Measurements from ENCODE around the gene GVQW3. TPM values are rescaled to one million over a fixed set of nuclear protein-coding genes. Genes with fewer than 3 reads are reported as not detected.
"Not testable (repeated sequence)": the region's sequence is repeated elsewhere in the genome, so short reads cannot be mapped to it uniquely, and the experiment has no call there.

GVQW3 gene
- polyA plus RNA-seq, 4 donors, result 0.82 to 5.4 TPM; not detected in 2

- H3K4me1 ChIP-seq (ENCODE audit: control insufficient read depth in 3 of 3, insufficient read depth in 2 of 3, low read depth in 1 of 3, low read length in 2 of 3), result peaks cover 0 to 6% (median 1%) of the 10 kb centered on the region in 3 donors
- FAIRE-seq (no peak), DNase-seq (no peak)
- H3K27me3 ChIP-seq (ENCODE audit: control insufficient read depth in 3 of 3, insufficient read depth in 3 of 3, low read length in 3 of 3), result no peaks in the 10 kb centered on the region
- H3K4me3 ChIP-seq (ENCODE audit: low read depth in 1 of 3, low read length in 3 of 3), result no peak overlapping the region
- no peaks in the 10 kb centered on the region for H3K36me3 ChIP-seq (ENCODE audit: control insufficient read depth in 3 of 3, insufficient read depth in 2 of 3, low read depth in 1 of 3, low read length in 3 of 3)
- H3K27ac ChIP-seq (ENCODE audit: low read depth in 1 of 3, low read length in 2 of 3), result no peak overlapping the region
- 72 to 86% (median 76%) methylated on average over 7 of the region's 7 CpGs for WGBS, 3 donors
- H3K9me3 ChIP-seq (ENCODE audit: control insufficient read depth in 2 of 2, insufficient read depth in 1 of 2, low read depth in 1 of 2, low read length in 1 of 2), result no peaks in the 10 kb centered on the region
Observed at GRCh38 chr11:76391811-76392475, 10.8 kb downstream of the GVQW3 start.

- no peaks in the 10 kb centered on the region for H3K36me3 ChIP-seq (ENCODE audit: control insufficient read depth in 3 of 3, insufficient read depth in 2 of 3, low read depth in 1 of 3, low read length in 3 of 3)
- H3K4me3 ChIP-seq (ENCODE audit: low read depth in 1 of 3, low read length in 3 of 3), result no peak overlapping the region
- FAIRE-seq (no peak), DNase-seq (no peak)
- no peak overlapping the region for H3K27ac ChIP-seq (ENCODE audit: low read depth in 1 of 3, low read length in 2 of 3)
- H3K9me3 ChIP-seq (ENCODE audit: control insufficient read depth in 2 of 2, insufficient read depth in 1 of 2, low read depth in 1 of 2, low read length in 1 of 2), result no peaks in the 10 kb centered on the region
- H3K4me1 ChIP-seq (ENCODE audit: control insufficient read depth in 3 of 3, insufficient read depth in 2 of 3, low read depth in 1 of 3, low read length in 2 of 3), result peaks cover 0 to 6% (median 1%) of the 10 kb centered on the region in 3 donors
- WGBS, 3 donors, result 86 to 97% (median 92%) methylated on average over 1 of the region's 1 CpG
- H3K27me3 ChIP-seq (ENCODE audit: control insufficient read depth in 3 of 3, insufficient read depth in 3 of 3, low read length in 3 of 3), result no peaks in the 10 kb centered on the region
Observed at GRCh38 chr11:76392870-76393269, 11.7 kb downstream of the GVQW3 start.

GRCh38 chr11:76394411-76394810 is 13.3 kb downstream of the GVQW3 start:
- Histone ChIP-seq H3K9me3 (ENCODE audit: control insufficient read depth in 2 of 2, insufficient read depth in 1 of 2, low read depth in 1 of 2, low read length in 1 of 2) (no peaks in the 10 kb centered on the region), H3K4me1 (ENCODE audit: control insufficient read depth in 3 of 3, insufficient read depth in 2 of 3, low read depth in 1 of 3, low read length in 2 of 3) (peaks cover 0 to 6% (median 1%) of the 10 kb centered on the region in 3 donors), H3K27me3 (ENCODE audit: control insufficient read depth in 3 of 3, insufficient read depth in 3 of 3, low read length in 3 of 3) (no peaks in the 10 kb centered on the region), H3K27ac (ENCODE audit: low read depth in 1 of 3, low read length in 2 of 3) (no peak overlapping the region), H3K4me3 (ENCODE audit: low read depth in 1 of 3, low read length in 3 of 3) (no peak overlapping the region), H3K36me3 (ENCODE audit: control insufficient read depth in 3 of 3, insufficient read depth in 2 of 3, low read depth in 1 of 3, low read length in 3 of 3) (no peaks in the 10 kb centered on the region)
- DNase-seq (no peak), FAIRE-seq (no peak)

GRCh38 chr11:76395296-76395695 is 14.2 kb downstream of the GVQW3 start:
- peaks cover 0 to 6% (median 1%) of the 10 kb centered on the region in 3 donors for H3K4me1 ChIP-seq (ENCODE audit: control insufficient read depth in 3 of 3, insufficient read depth in 2 of 3, low read depth in 1 of 3, low read length in 2 of 3)
- H3K4me3 ChIP-seq (ENCODE audit: low read depth in 1 of 3, low read length in 3 of 3), result no peak overlapping the region
- H3K27ac ChIP-seq (ENCODE audit: low read depth in 1 of 3, low read length in 2 of 3), result no peak overlapping the region
- H3K36me3 ChIP-seq (ENCODE audit: control insufficient read depth in 3 of 3, insufficient read depth in 2 of 3, low read depth in 1 of 3, low read length in 3 of 3), result no peaks in the 10 kb centered on the region
- WGBS, 3 donors, result 89 to 96% (median 91%) methylated on average over 1 of the region's 1 CpG
- DNase-seq (no peak), FAIRE-seq (no peak)
- no peaks in the 10 kb centered on the region for H3K27me3 ChIP-seq (ENCODE audit: control insufficient read depth in 3 of 3, insufficient read depth in 3 of 3, low read length in 3 of 3)
- no peaks in the 10 kb centered on the region for H3K9me3 ChIP-seq (ENCODE audit: control insufficient read depth in 2 of 2, insufficient read depth in 1 of 2, low read depth in 1 of 2, low read length in 1 of 2)

- 90 to 92% (median 90%) methylated on average over 3 of the region's 3 CpGs for WGBS, 3 donors
- DNase-seq (no peak), FAIRE-seq (no peak)
- Histone ChIP-seq H3K36me3 (ENCODE audit: control insufficient read depth in 3 of 3, insufficient read depth in 2 of 3, low read depth in 1 of 3, low read length in 3 of 3) (no peaks in the 10 kb centered on the region), H3K4me1 (ENCODE audit: control insufficient read depth in 3 of 3, insufficient read depth in 2 of 3, low read depth in 1 of 3, low read length in 2 of 3) (no peaks in the 10 kb centered on the region), H3K27ac (ENCODE audit: low read depth in 1 of 3, low read length in 2 of 3) (no peak overlapping the region), H3K4me3 (ENCODE audit: low read depth in 1 of 3, low read length in 3 of 3) (no peak overlapping the region), H3K9me3 (ENCODE audit: control insufficient read depth in 2 of 2, insufficient read depth in 1 of 2, low read depth in 1 of 2, low read length in 1 of 2) (no peaks in the 10 kb centered on the region), H3K27me3 (ENCODE audit: control insufficient read depth in 3 of 3, insufficient read depth in 3 of 3, low read length in 3 of 3) (no peaks in the 10 kb centered on the region)
Observed at GRCh38 chr11:76397383-76397782, 16.3 kb downstream of the GVQW3 start.

GRCh38 chr11:76400967-76401366 is 19.8 kb downstream of the GVQW3 start:
- H3K36me3 ChIP-seq (ENCODE audit: control insufficient read depth in 3 of 3, insufficient read depth in 2 of 3, low read depth in 1 of 3, low read length in 3 of 3), result no peaks in the 10 kb centered on the region
- DNase-seq, result no peak
- H3K27ac ChIP-seq (ENCODE audit: low read depth in 1 of 3, low read length in 2 of 3), result no peak overlapping the region
- no peaks in the 10 kb centered on the region for H3K4me1 ChIP-seq (ENCODE audit: control insufficient read depth in 3 of 3, insufficient read depth in 2 of 3, low read depth in 1 of 3, low read length in 2 of 3)
- H3K27me3 ChIP-seq (ENCODE audit: control insufficient read depth in 3 of 3, insufficient read depth in 3 of 3, low read length in 3 of 3), result no peaks in the 10 kb centered on the region
- H3K4me3 ChIP-seq (ENCODE audit: low read depth in 1 of 3, low read length in 3 of 3), result no peak overlapping the region
- FAIRE-seq, result no peak
- H3K9me3 ChIP-seq (ENCODE audit: control insufficient read depth in 2 of 2, insufficient read depth in 1 of 2, low read depth in 1 of 2, low read length in 1 of 2), result no peaks in the 10 kb centered on the region
- WGBS, 3 donors, result 81 to 91% (median 89%) methylated on average over 1 of the region's 1 CpG

GRCh38 chr11:76401484-76401883 is 20.4 kb downstream of the GVQW3 start:
- 80 to 89% (median 87%) methylated on average over 8 of the region's 8 CpGs for WGBS, 3 donors
- H3K9me3 ChIP-seq (ENCODE audit: control insufficient read depth in 2 of 2, insufficient read depth in 1 of 2, low read depth in 1 of 2, low read length in 1 of 2), result not testable (repeated sequence)

GRCh38 chr11:76406359-76406758 is 25.2 kb downstream of the GVQW3 start:
- WGBS, 3 donors, result 85 to 92% (median 91%) methylated on average over 4 of the region's 4 CpGs
- no peaks in the 10 kb centered on the region for H3K9me3 ChIP-seq (ENCODE audit: control insufficient read depth in 2 of 2, insufficient read depth in 1 of 2, low read depth in 1 of 2, low read length in 1 of 2)
- H3K27me3 ChIP-seq (ENCODE audit: control insufficient read depth in 3 of 3, insufficient read depth in 3 of 3, low read length in 3 of 3), result no peaks in the 10 kb centered on the region
- FAIRE-seq (no peak), DNase-seq (no peak)
- H3K36me3 ChIP-seq (ENCODE audit: control insufficient read depth in 3 of 3, insufficient read depth in 2 of 3, low read depth in 1 of 3, low read length in 3 of 3), result no peaks in the 10 kb centered on the region
- H3K27ac ChIP-seq (ENCODE audit: low read depth in 1 of 3, low read length in 2 of 3), result no peak overlapping the region
- no peaks in the 10 kb centered on the region for H3K4me1 ChIP-seq (ENCODE audit: control insufficient read depth in 3 of 3, insufficient read depth in 2 of 3, low read depth in 1 of 3, low read length in 2 of 3)
- H3K4me3 ChIP-seq (ENCODE audit: low read depth in 1 of 3, low read length in 3 of 3), result no peak overlapping the region

More at GRCh38 chr11:76401484-76401883, 20.4 kb downstream of the GVQW3 start:
- FAIRE-seq; H3K27me3 ChIP-seq (ENCODE audit: control insufficient read depth in 3 of 3, insufficient read depth in 3 of 3, low read length in 3 of 3); H3K27ac ChIP-seq (ENCODE audit: low read depth in 1 of 3, low read length in 2 of 3); H3K4me1 ChIP-seq (ENCODE audit: control insufficient read depth in 3 of 3, insufficient read depth in 2 of 3, low read depth in 1 of 3, low read length in 2 of 3); H3K4me3 ChIP-seq (ENCODE audit: low read depth in 1 of 3, low read length in 3 of 3); DNase-seq; H3K36me3 ChIP-seq (ENCODE audit: control insufficient read depth in 3 of 3, insufficient read depth in 2 of 3, low read depth in 1 of 3, low read length in 3 of 3): not testable (repeated sequence)

Data from small intestine (tissue), 7 donors.